ENCODE results near the gene RNGTT. TPM values are rescaled to one million over a fixed set of nuclear protein-coding genes. Genes with fewer than 3 reads are reported as not detected.
"Not testable (repeated sequence)": the region's sequence is repeated elsewhere in the genome, so short reads cannot be mapped to it uniquely, and the experiment has no call there.

RNGTT gene
- total and polyA plus RNA-seq, 2 donors: 11.2 to 23.2 TPM

DNA sequence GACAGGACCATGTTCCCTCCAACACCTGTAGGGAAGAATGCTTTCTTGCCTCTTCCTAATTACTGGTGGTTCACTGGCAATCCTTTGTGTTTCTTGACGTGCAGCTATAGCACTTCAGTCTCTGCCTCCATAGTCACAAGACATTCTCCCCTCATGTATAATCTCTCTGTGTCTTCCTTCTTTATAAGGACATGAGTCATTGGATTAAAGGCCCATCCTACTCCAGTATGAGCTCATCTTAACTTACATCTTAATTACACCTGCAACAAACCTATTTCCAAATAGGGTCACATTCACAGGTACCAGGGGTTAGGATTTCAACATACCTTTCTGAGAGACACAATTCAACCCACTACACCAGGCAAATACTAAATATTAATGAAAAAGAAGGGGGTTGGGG lies 213.6 kb downstream of the RNGTT start:
- Histone ChIP-seq H3K9me3 (ENCODE audit: control insufficient read depth in 2 of 2, insufficient read depth in 1 of 2, low read length in 1 of 2) (peaks cover 0 to 1% of the 10 kb centered on the region in 2 donors), H3K4me1 (ENCODE audit: control insufficient read depth in 2 of 2, insufficient read depth in 2 of 2, low read length in 2 of 2) (no peaks in the 10 kb centered on the region), H3K36me3 (ENCODE audit: control insufficient read depth in 2 of 2, insufficient read depth in 2 of 2, low read length in 1 of 2) (peaks cover 0 to 2% of the 10 kb centered on the region in 2 donors), H3K27ac (ENCODE audit: low read depth in 1 of 2, low read length in 1 of 2) (no peak overlapping the region), H3K4me3 (ENCODE audit: low read length in 2 of 2) (no peak overlapping the region), H3K27me3 (ENCODE audit: control insufficient read depth in 2 of 2, insufficient read depth in 1 of 2, low read length in 1 of 2) (no peaks in the 10 kb centered on the region)
- 98% methylated on average over 1 of the region's 1 CpG for WGBS
- no peak for DNase-seq (ENCODE audit: low read depth in 6 of 9, low spot score in 9 of 9)

DNA sequence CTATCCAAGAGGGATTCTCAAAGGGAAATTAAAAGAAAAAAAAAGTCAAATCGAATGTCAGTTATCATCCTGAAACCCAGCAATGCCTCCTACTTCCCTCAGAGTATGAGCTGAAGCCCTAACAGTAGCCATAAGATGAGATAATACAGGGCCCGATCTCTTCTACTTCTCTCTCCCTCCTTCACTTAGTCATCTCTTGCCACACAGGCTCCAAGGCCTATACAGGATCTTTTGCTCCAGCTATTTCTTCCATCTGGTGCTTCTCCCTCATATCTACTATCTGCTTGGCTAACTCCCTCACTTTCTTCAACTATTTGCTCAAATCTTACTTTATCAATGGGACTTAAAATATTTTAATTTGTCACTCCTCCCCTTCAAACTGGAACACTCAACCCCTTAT lies 215.3 kb downstream of the RNGTT start:
- no peak for DNase-seq (ENCODE audit: low read depth in 6 of 9, low spot score in 9 of 9)
- Histone ChIP-seq H3K27me3 (ENCODE audit: control insufficient read depth in 2 of 2, insufficient read depth in 1 of 2, low read length in 1 of 2) (no peaks in the 10 kb centered on the region), H3K27ac (ENCODE audit: low read depth in 1 of 2, low read length in 1 of 2) (no peak overlapping the region), H3K9me3 (ENCODE audit: control insufficient read depth in 2 of 2, insufficient read depth in 1 of 2, low read length in 1 of 2) (no peaks in the 10 kb centered on the region), H3K4me3 (ENCODE audit: low read length in 2 of 2) (no peak overlapping the region), H3K4me1 (ENCODE audit: control insufficient read depth in 2 of 2, insufficient read depth in 2 of 2, low read length in 2 of 2) (no peaks in the 10 kb centered on the region), H3K36me3 (ENCODE audit: control insufficient read depth in 2 of 2, insufficient read depth in 2 of 2, low read length in 1 of 2) (no peaks in the 10 kb centered on the region)
- 96% methylated on average over 2 of the region's 2 CpGs for WGBS

- no peaks in the 10 kb centered on the region for H3K4me1 ChIP-seq (ENCODE audit: control insufficient read depth in 2 of 2, insufficient read depth in 2 of 2, low read length in 2 of 2)
- H3K9me3 ChIP-seq (ENCODE audit: control insufficient read depth in 2 of 2, insufficient read depth in 1 of 2, low read length in 1 of 2): no peaks in the 10 kb centered on the region
- WGBS: 91% methylated on average over 1 of the region's 1 CpG
- no peak overlapping the region for H3K27ac ChIP-seq (ENCODE audit: low read depth in 1 of 2, low read length in 1 of 2)
- H3K4me3 ChIP-seq (ENCODE audit: low read length in 2 of 2): no peak overlapping the region
- H3K27me3 ChIP-seq (ENCODE audit: control insufficient read depth in 2 of 2, insufficient read depth in 1 of 2, low read length in 1 of 2): no peaks in the 10 kb centered on the region
- DNase-seq (ENCODE audit: low read depth in 6 of 9, low spot score in 9 of 9): no peak
- H3K36me3 ChIP-seq (ENCODE audit: control insufficient read depth in 2 of 2, insufficient read depth in 2 of 2, low read length in 1 of 2): no peaks in the 10 kb centered on the region
Measured at GRCh38 chr6:88741939-88742338, 221.5 kb downstream of the RNGTT start.

DNA sequence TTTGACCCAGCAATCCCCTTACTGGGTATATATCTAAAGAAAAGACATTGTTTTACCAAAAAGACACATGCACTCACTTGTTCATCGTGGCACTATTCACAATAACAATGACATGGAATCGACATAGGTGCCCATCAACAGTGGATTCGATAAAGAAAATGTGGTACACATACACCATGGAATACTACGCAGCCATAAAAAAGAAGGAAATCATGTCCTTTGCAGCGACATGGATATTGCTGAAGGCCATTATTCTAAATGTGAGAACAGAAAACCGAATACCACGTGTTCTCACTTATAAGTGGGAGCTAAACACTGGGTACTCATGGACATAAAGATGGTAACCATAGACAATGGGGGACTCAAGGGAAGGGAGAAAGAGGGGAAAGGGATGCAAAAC lies 222.3 kb downstream of the RNGTT start:
- no peaks in the 10 kb centered on the region for H3K9me3 ChIP-seq (ENCODE audit: control insufficient read depth in 2 of 2, insufficient read depth in 1 of 2, low read length in 1 of 2)
- 98% methylated on average over 7 of the region's 7 CpGs for WGBS
- no peaks in the 10 kb centered on the region for H3K4me1 ChIP-seq (ENCODE audit: control insufficient read depth in 2 of 2, insufficient read depth in 2 of 2, low read length in 2 of 2)
- DNase-seq (ENCODE audit: low read depth in 6 of 9, low spot score in 9 of 9): no peak
- H3K27ac ChIP-seq (ENCODE audit: low read depth in 1 of 2, low read length in 1 of 2): no peak overlapping the region
- H3K27me3 ChIP-seq (ENCODE audit: control insufficient read depth in 2 of 2, insufficient read depth in 1 of 2, low read length in 1 of 2): no peaks in the 10 kb centered on the region
- H3K4me3 ChIP-seq (ENCODE audit: low read length in 2 of 2): no peak overlapping the region
- H3K36me3 ChIP-seq (ENCODE audit: control insufficient read depth in 2 of 2, insufficient read depth in 2 of 2, low read length in 1 of 2): peaks cover 0 to 3% of the 10 kb centered on the region in 2 donors

DNA sequence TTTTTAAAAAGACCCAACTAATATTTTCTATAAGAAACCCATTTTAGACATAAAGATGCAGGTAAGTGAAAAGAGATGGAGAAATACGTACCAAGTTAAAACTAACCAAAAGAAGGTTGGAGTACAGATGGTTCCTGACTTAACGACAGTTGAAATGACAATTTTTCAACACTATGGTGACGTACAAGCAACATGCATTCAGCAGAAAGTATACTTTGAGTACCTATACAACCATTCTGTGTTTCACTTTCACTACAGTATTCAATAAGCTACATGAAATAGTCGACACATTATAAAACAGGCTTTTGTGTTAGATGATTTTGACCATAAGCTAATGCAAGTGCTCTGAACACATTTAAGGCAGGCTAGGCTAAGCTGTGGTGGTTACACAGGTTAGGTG lies 228.9 kb downstream of the RNGTT start:
- Histone ChIP-seq H3K4me1 (ENCODE audit: control insufficient read depth in 2 of 2, insufficient read depth in 2 of 2, low read length in 2 of 2) (no peaks in the 10 kb centered on the region), H3K4me3 (ENCODE audit: low read length in 2 of 2) (no peak overlapping the region), H3K9me3 (ENCODE audit: control insufficient read depth in 2 of 2, insufficient read depth in 1 of 2, low read length in 1 of 2) (no peaks in the 10 kb centered on the region), H3K27ac (ENCODE audit: low read depth in 1 of 2, low read length in 1 of 2) (no peak overlapping the region), H3K36me3 (ENCODE audit: control insufficient read depth in 2 of 2, insufficient read depth in 2 of 2, low read length in 1 of 2) (peaks cover 0 to 3% of the 10 kb centered on the region in 2 donors), H3K27me3 (ENCODE audit: control insufficient read depth in 2 of 2, insufficient read depth in 1 of 2, low read length in 1 of 2) (no peaks in the 10 kb centered on the region)
- no peak for DNase-seq (ENCODE audit: low read depth in 6 of 9, low spot score in 9 of 9)
- 98% methylated on average over 4 of the region's 4 CpGs for WGBS

DNA sequence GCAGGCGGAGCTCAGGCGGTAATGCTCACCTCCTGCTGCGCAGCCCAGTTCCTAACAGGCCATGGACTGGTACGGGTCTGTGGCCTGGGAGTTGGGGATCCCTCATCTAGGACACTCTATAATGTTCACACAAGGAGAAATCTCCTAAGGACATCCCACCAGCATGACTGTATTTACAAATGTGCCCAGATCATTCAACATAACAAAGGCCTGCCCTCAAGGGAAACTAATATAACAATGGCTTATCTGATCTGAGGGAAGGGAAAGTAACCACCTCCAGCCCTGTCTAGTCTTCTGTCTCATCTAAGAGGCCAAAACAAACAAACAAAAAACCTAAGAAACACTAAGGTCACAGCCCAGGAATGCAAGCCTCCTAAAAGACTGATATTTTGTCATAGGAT lies 232.8 kb downstream of the RNGTT start:
- WGBS: 98% methylated on average over 4 of the region's 4 CpGs
- H3K4me1 ChIP-seq (ENCODE audit: control insufficient read depth in 2 of 2, insufficient read depth in 2 of 2, low read length in 2 of 2): no peaks in the 10 kb centered on the region
- H3K27ac ChIP-seq (ENCODE audit: low read depth in 1 of 2, low read length in 1 of 2): no peak overlapping the region
- DNase-seq (ENCODE audit: low read depth in 6 of 9, low spot score in 9 of 9): no peak
- no peaks in the 10 kb centered on the region for H3K9me3 ChIP-seq (ENCODE audit: control insufficient read depth in 2 of 2, insufficient read depth in 1 of 2, low read length in 1 of 2)
- no peaks in the 10 kb centered on the region for H3K27me3 ChIP-seq (ENCODE audit: control insufficient read depth in 2 of 2, insufficient read depth in 1 of 2, low read length in 1 of 2)
- no peaks in the 10 kb centered on the region for H3K36me3 ChIP-seq (ENCODE audit: control insufficient read depth in 2 of 2, insufficient read depth in 2 of 2, low read length in 1 of 2)
- H3K4me3 ChIP-seq (ENCODE audit: low read length in 2 of 2): no peak overlapping the region

DNA sequence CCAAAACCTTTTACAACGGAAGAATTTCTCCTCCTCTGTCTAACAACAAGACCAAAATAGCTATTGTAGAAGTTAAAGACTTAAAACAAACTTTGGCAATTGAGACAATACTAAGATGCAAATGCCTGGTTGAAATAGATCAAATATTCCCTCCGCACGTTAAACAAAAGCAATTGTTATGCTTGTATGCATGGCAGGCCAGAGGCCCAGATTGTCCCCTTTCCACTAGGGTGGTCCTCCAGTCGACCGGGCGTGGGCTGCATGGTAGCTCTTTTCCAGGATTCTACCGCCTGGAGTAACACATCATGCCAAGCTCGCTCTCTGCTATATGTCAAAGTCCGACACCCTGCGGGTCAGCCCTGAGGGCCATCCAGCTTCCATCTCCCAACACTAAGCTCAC lies 234.7 kb downstream of the RNGTT start:
- no peaks in the 10 kb centered on the region for H3K4me1 ChIP-seq (ENCODE audit: control insufficient read depth in 2 of 2, insufficient read depth in 2 of 2, low read length in 2 of 2)
- H3K36me3 ChIP-seq (ENCODE audit: control insufficient read depth in 2 of 2, insufficient read depth in 2 of 2, low read length in 1 of 2): no peaks in the 10 kb centered on the region
- WGBS: 96% methylated on average over 10 of the region's 10 CpGs
- no peaks in the 10 kb centered on the region for H3K9me3 ChIP-seq (ENCODE audit: control insufficient read depth in 2 of 2, insufficient read depth in 1 of 2, low read length in 1 of 2)
- H3K27ac ChIP-seq (ENCODE audit: low read depth in 1 of 2, low read length in 1 of 2): no peak overlapping the region
- no peak for DNase-seq (ENCODE audit: low read depth in 6 of 9, low spot score in 9 of 9)
- no peaks in the 10 kb centered on the region for H3K27me3 ChIP-seq (ENCODE audit: control insufficient read depth in 2 of 2, insufficient read depth in 1 of 2, low read length in 1 of 2)
- no peak overlapping the region for H3K4me3 ChIP-seq (ENCODE audit: low read length in 2 of 2)

- not testable (repeated sequence) for H3K4me3 ChIP-seq (ENCODE audit: low read length in 2 of 2); DNase-seq (ENCODE audit: low read depth in 6 of 9, low spot score in 9 of 9); H3K9me3 ChIP-seq (ENCODE audit: control insufficient read depth in 2 of 2, insufficient read depth in 1 of 2, low read length in 1 of 2); H3K36me3 ChIP-seq (ENCODE audit: control insufficient read depth in 2 of 2, insufficient read depth in 2 of 2, low read length in 1 of 2); H3K27ac ChIP-seq (ENCODE audit: low read depth in 1 of 2, low read length in 1 of 2); H3K4me1 ChIP-seq (ENCODE audit: control insufficient read depth in 2 of 2, insufficient read depth in 2 of 2, low read length in 2 of 2); H3K27me3 ChIP-seq (ENCODE audit: control insufficient read depth in 2 of 2, insufficient read depth in 1 of 2, low read length in 1 of 2)
- WGBS: 100% methylated on average over 1 of the region's 1 CpG
Measured at GRCh38 chr6:88726409-88726808, 237.0 kb downstream of the RNGTT start.

DNA sequence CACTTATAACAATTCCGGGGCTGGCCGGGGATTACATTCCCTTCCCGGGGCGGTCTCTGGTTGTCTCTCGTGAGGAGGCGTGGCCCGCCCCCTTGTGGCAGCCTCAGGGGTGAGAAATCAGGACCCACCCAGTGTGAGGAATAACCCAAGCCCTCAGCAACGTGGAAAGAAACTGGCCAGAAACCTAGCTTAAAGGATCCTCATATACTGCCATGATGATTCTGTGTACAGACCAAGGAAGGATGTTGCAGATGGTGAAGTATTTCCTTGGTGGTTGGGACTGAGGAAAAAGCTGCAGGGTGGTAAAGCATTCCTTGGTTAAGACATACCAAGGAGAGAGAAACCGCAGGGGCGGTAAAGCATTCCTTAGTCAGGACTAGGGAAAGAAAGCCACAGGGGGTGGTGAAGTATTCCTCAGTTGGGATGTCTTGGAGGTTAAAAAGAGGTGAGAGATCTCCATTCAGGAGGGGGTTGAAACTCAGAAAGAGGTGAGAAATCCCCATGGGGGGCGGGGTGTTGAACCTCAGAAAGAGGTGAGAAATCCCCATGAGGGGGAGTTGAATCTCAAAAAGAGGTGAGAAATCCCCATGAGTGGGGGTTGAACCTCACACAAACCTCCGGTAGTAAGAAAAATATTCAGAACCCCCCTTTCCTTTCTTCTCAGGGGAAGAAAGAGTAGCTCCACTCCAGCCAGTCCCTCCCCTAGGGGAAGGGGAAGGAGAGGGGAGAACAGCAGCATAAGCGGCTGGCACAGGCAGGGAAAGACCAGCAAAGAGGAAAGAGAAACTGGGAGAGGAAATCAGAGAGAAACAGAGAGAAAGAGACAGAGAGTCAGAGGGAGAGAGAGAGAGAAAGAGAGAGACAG lies 238.1 kb downstream of the RNGTT start:
- H3K4me3 ChIP-seq (ENCODE audit: low read length in 2 of 2): no peak overlapping the region
- no peaks in the 10 kb centered on the region for H3K4me1 ChIP-seq (ENCODE audit: control insufficient read depth in 2 of 2, insufficient read depth in 2 of 2, low read length in 2 of 2)
- H3K27ac ChIP-seq (ENCODE audit: low read depth in 1 of 2, low read length in 1 of 2): no peak overlapping the region
- WGBS: 90% methylated on average over 13 of the region's 13 CpGs
- H3K36me3 ChIP-seq (ENCODE audit: control insufficient read depth in 2 of 2, insufficient read depth in 2 of 2, low read length in 1 of 2): no peaks in the 10 kb centered on the region
- H3K27me3 ChIP-seq (ENCODE audit: control insufficient read depth in 2 of 2, insufficient read depth in 1 of 2, low read length in 1 of 2): no peaks in the 10 kb centered on the region
- no peak for DNase-seq (ENCODE audit: low read depth in 6 of 9, low spot score in 9 of 9)
- no peaks in the 10 kb centered on the region for H3K9me3 ChIP-seq (ENCODE audit: control insufficient read depth in 2 of 2, insufficient read depth in 1 of 2, low read length in 1 of 2)

Data from thymus (tissue), 11 donors.